ENCODE results near the gene LAMB2.

Gene LAMB2

DNA sequence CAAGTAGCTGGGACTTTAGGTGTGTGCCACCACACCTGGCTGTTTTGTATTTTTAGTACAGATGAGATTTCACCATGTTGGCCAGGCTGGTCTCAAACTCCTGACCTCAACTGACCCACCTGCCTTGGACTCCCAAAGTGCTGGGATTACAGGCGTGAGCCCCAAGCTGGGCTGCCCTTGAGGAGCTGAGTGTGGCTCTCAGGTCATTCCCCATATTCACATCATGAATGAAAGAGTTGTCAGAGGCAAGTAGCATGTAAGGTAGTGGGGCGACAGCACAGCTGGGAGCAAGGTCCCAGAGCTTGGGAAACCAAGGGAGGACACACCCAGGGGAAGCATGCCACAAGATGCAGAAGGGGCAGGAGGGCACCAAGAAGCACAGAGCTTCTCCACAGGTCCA, 28.3 kb upstream of the LAMB2 start:
- DNase-seq, result no peak

GRCh38 chr3:49158792-49159191, 25.9 kb upstream of the LAMB2 start:
- DNase-seq, result no peak

DNA sequence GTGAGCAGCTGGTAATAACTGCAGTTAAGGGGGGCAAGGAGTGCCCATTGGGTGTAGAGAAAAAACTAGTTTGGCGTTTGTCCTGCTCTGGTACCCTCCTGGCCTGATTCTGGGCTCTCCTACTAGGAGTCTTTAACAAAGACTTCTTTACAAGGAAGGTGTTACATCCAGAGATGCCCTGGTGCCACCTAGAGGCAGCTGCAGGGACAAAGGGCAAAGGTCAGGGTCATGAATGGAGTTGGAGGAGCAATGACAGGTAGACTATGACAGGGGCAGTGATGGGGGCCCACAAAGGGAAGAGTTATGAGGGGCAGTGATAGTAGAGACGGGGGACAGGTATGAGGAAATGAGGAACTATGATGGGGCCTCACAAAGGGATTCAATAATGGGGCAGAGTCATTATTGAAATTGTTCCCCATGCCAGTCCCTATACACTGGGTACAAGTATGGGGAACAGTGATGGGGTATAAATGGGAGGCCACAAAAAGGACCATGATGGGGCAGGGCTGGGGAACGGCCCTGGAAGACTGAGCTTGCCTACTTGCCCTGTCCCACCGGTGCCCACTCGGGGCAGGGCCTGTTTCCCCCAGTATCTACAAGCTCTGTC, 25.4 kb upstream of the LAMB2 start:
- DNase-seq, result no peak

DNA sequence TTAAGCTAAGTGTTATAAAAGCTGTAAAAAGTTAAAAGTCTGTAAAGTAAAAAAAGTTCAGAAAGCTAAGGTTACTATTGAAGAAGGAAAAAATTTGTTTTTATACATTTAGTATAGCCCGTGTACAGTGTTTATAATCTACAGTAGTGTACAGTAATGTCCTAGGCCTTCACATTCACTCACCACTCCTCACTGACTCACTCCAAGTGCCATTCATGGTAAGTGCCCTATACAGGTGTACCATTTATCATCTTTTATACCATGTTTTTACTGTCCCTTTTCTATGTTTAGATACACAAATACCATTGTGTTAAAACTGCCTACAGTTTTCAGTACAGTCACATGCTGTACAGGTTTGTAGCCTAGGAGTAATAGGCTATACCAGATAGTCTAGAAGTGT, 24.4 kb upstream of the LAMB2 start:
- DNase-seq, result no peak

- DNase-seq, result no peak
These were observed 20.6 kb upstream of the LAMB2 start for GRCh38 chr3:49153349-49153912.

DNA sequence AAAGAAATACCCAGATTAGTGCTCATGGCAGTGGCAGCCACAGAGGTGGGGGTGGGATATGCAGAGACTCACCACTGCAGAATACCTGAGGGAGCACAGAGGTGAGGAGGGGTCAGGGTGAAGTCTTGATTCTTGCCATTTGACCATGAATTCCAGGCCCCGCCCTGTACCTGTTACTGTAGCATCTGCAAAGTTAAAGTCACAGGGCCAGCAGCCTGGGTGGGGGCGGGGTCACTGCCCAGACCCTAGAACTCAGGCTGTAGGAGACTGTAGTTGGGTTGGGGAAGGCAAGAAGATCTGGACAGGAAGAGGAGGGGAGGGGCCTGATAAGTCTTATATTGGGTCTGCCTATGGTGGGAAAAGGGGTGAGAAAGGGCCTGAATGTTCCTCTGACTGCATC, 18.8 kb upstream of the LAMB2 start:
- DNase-seq, result no peak

GRCh38 chr3:49148159-49148558, 15.3 kb upstream of the LAMB2 start:
- DNase-seq, result no peak

DNA sequence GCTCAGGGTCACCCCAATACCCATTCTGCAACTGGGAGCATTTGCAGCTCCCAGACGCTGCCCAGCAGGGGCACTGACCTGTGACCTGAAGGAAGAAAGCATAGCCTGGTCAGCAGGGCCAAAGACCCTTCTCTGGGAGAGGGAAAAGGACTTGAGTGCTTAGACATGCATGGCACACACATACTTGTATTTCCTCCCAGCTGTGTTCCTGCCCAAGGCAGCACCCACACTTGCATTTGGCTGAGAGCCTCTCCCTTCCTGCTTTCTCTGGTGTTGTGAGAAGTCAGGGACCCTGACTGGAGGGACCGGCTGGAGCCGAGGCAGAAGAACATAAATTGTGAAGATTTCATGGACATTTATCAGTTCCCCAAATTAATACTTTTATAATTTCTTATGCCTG, 7.2 kb upstream of the LAMB2 start:
- no peak for DNase-seq

- DNase-seq, result no peak
These were observed 2.6 kb upstream of the LAMB2 start for GRCh38 chr3:49135499-49135898.

DNA sequence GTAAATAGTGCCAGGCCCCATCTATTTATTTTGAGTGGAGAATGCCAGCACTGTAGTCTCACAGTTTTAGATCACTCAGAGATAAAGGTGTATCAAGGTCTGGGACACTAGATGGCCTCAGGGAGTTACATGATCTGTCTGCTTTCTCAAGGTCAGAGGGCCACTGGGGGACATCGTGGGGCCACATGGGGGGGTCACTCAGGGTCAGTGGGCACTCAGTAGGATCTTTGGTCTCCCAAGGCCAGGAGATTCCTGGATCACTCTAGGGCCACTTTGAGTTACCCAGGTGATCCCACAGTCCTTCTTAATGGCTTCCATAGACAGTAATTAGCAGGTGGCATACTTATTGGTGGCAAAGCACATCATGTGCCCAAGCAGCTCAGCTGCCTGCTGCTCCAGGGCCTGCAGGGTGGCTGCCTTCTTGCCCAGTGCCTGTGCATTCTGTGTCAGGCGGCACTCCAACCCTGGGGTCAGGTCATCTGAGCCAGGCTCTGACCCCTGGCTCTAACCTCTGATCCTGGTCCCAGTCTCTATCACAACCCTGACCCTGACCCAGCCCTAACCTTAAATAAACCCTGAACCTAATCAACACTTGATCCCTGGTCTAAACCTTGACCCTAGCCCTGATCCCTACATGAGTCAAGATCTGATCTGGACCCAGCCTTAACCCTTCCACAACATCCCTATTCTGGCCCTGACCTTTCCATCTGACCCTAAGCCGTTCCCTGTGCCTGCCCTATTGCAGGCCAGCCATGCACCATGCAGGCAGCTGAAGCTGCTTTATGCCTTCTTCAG, 1.8 kb upstream of the LAMB2 start:
- DNase-seq, result no peak

DNA sequence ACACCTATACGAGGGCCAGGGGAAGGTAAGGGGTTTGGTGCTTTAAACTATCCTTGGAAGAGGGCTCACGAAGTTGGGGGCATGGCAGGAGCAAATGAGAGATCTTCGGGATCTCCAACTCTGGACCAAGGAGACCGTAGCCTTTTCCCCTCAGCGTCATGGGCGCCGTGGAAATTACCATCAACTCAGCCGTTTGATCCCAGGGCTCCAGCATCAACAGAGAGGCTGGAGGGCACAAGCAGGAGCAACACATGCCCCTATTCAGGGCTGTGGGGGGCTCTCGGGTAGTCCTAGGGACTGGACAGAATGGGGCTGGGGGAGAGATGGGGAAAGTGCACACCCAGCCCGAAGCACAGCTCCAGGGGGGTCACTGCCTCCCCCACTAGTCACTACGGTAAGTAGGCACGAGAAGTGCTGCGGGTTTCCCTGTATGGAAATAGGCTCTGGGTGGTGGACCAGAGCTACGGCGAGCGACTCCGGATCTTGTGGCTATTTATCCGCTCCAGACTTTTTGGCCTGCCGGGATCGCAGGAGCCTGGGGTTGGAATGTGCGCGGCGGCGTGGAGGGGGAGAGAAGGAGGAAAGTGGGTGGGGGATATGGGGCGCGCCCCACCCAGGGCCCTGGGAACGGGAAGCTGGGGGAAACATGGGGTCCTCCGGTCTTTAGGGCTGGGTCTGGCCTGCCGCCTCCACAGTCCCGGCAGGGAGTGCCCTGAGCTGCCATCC, 539 bp upstream of the LAMB2 start:
- peak; percentile 41 for DNase-seq

GRCh38 chr3:49132073-49132436, 795 bp downstream of the LAMB2 start:
- no peak for DNase-seq

DNA sequence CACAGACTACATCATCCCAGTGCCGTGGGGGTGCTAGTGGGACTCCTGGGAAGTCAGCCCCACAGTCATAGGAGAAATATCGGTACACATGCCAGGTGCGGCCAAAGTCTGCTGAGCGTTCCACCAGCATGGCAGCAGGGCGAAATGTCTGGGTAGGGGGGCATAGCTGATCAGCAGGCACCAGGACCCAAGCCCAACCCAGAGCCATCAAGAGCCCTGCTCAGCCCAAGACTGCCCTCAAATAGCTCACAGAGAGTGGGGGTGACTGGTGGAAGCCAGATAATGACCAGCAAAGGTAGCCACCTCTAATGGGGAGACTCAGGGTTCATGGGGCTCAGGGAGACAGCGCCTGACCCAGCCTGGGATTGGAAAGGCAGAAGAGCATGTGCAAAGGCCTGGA, 1.3 kb downstream of the LAMB2 start:
- no peak for DNase-seq

- no peak for DNase-seq
These were observed 1.8 kb downstream of the LAMB2 start for GRCh38 chr3:49131040-49131439.

DNA sequence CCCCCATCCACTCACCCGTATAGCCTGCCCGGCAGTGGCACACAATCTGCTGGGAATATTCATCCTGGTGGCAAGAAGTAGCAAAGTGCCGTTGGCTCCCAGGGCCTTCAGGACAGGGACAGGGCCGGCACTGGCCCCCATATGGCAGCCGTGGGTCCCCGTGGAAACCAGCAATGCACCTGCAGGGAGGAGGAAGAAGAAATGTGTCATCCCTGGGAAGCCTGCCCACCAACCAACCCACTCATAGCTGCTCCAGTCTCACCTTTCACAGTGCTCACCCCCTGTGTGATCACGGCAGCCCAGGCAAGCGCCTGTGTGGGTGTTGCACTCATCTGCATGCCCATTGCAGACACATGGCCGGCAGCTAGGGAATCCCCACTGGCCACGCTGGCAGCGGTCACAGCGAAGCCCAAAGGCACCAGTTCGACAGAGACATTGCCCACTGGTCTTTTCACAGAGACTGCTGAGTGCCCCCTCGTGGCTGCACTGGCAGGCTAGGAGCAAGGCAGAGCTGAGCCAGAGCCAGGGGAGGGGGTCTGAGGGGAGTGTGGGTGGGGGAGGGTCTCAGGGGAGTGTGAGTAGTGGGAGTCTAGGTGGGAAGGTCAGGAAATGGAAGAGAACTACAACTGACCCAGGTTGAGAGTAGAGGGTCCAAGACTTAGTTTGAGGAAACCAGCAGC, 7.7 kb downstream of the LAMB2 start:
- DNase-seq, result no peak

DNA sequence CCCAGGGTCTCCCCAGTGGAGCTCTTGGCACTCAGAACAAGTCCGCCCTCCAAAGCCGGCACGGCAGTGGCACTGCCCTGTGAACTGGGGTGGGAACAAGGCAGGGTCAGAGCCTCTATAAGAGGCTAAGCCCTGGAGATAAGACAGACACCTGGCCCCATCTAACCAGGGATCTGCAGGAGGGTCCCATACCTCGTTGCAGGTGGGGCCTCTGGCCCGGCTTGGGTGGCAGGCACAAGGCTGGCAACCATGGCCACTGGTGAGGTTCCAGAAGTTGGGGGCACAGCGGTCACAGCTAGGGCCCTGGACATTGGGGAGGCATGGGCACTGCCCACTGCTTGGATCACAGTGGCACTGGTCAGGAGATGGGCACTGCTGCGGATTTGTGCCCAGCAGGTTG, 8.6 kb downstream of the LAMB2 start:
- no peak for DNase-seq

DNA sequence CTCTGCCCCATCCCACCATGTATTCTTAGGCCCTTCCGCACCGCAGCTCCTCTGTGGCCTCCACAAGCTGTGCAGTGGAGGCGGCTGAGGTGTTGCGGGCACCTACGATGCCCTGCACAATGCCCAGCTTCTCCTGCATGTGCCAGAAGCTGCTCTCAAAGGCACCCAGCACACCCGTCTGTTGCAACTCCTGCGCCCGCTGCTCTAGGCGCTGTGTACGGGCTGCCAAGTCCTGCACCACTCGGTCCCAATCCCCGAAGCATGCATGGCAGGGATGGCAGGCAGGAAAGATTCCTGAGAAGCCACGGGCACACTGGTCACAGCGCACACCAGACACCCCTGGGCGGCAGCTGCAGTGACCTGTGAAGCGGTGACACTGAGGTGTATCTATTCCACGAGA, 9.2 kb downstream of the LAMB2 start:
- DNase-seq, result no peak

DNA sequence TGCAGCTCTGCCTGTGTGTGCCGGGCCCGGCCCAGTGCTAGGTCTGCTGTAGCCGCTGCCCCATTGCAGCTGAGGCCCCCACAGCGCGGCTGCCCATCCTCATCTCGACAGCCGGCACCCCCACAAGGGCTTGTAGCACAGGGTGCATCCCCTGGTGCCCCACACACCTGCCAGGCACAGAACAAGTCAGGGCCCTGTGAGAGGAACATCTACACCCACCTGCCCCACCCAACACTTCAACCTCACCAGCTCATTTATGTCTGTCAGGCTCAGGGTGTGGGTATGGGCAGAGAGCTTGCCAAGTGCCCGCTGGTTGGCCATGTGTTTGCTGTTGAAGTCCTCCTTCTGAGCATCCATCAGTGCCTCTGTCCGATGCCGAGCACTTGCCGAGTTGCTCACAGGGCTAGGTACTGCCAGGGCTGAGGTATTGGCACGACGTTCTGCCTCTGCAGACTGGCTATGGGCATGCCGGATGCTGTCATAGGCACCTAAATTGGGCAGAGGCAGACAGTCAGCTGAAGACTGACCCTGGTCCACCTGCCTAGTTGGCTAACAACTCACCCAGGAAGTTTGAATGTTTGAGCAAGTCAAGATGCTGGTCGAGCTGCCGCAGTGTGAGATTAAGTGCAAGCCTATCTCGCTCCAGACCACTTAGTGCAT, 9.8 kb downstream of the LAMB2 start:
- no peak for DNase-seq

- DNase-seq, result no peak
These were observed 10.4 kb downstream of the LAMB2 start for GRCh38 chr3:49122451-49122850.

- DNase-seq, result no peak
These were observed 10.8 kb downstream of the LAMB2 start for GRCh38 chr3:49122022-49122421.

- no peak for DNase-seq
These were observed 11.6 kb downstream of the LAMB2 start for GRCh38 chr3:49121132-49121736.

- DNase-seq, result peak; percentile 70
These were observed 12.3 kb downstream of the LAMB2 start, which contains the start of gene USP19 for GRCh38 chr3:49120438-49121131. USP19 (minus strand) TSS chr3:49120823; CDS start chr3:49119145, 1,678 bp downstream.

All from NCI-H2171 (cell line).